Tongue (tissue), 2 donors: ENCODE data around the gene ARF4. TPM values are rescaled to one million over a fixed set of nuclear protein-coding genes. Genes with fewer than 3 reads are reported as not detected.
"Not testable (repeated sequence)": the region's sequence is repeated elsewhere in the genome, so short reads cannot be mapped to it uniquely, and the experiment has no call there.

Experiments
- DNase-seq: peaks from one replicate; pipeline ENCODE4 v3.0.0-alpha.2; 2015
- total RNA-seq: library from RNA; depleted of rRNA; stranded (reverse); fragments of >200 nt; gene quantifications from one replicate; pipeline ENCODE4 v1.2.3, GENCODE V29; 2014

The ARF4 gene
- total RNA-seq: 94.7 TPM

- peak; percentile 100 for DNase-seq
Observed at GRCh38 chr3:57597127-57597923, at the start of gene ARF4. Gene ARF4 (minus strand): TSS chr3:57597344. CDS start chr3:57597140, 204 bp downstream.

- peak; percentile 24 for DNase-seq
Observed at GRCh38 chr3:57646723-57647122, 49.6 kb upstream of the ARF4 start.

GRCh38 chr3:57644740-57645139, 47.6 kb upstream of the ARF4 start:
- DNase-seq: no peak

- no peak for DNase-seq
Observed at GRCh38 chr3:57637391-57637790, 40.2 kb upstream of the ARF4 start.

GRCh38 chr3:57634259-57634658, 37.1 kb upstream of the ARF4 start:
- DNase-seq: not testable (repeated sequence)

GRCh38 chr3:57627976-57628375, 30.8 kb upstream of the ARF4 start:
- peak; percentile 35 for DNase-seq

- no peak for DNase-seq
Observed at GRCh38 chr3:57624801-57625200, 27.7 kb upstream of the ARF4 start.

GRCh38 chr3:57622362-57622761, 25.2 kb upstream of the ARF4 start:
- DNase-seq: no peak

GRCh38 chr3:57617739-57618138, 20.6 kb upstream of the ARF4 start:
- DNase-seq: no peak

GRCh38 chr3:57616233-57616632, 19.1 kb upstream of the ARF4 start:
- DNase-seq: no peak

GRCh38 chr3:57611870-57612269, 14.7 kb upstream of the ARF4 start:
- DNase-seq: not testable (repeated sequence)

- DNase-seq: no peak
Observed at GRCh38 chr3:57605683-57606082, 8.5 kb upstream of the ARF4 start.

GRCh38 chr3:57604971-57605370, 7.8 kb upstream of the ARF4 start:
- no peak for DNase-seq

GRCh38 chr3:57600195-57600594, 3.1 kb upstream of the ARF4 start:
- DNase-seq: no peak

- DNase-seq: no peak
Observed at GRCh38 chr3:57598765-57599360, 1.7 kb upstream of the ARF4 start.

- peak; percentile 77 for DNase-seq
Observed at GRCh38 chr3:57596495-57597126, 533 bp downstream of the ARF4 start.

GRCh38 chr3:57594576-57594975, 2.6 kb downstream of the ARF4 start:
- no peak for DNase-seq

GRCh38 chr3:57594144-57594543, 3.0 kb downstream of the ARF4 start:
- DNase-seq: no peak

- no peak for DNase-seq
Observed at GRCh38 chr3:57592306-57592705, 4.8 kb downstream of the ARF4 start.

GRCh38 chr3:57587905-57588304, 9.2 kb downstream of the ARF4 start:
- no peak for DNase-seq

- DNase-seq: no peak
Observed at GRCh38 chr3:57586778-57587177, 10.4 kb downstream of the ARF4 start.

GRCh38 chr3:57583544-57583943, 13.6 kb downstream of the ARF4 start:
- DNase-seq: no peak

GRCh38 chr3:57582474-57583168, 14.5 kb downstream of the ARF4 start:
- DNase-seq: no peak
